IPS-NIHi11 (cell line): Measurements from ENCODE around the gene APC2.
"Not testable (repeated sequence)": the region's sequence is repeated elsewhere in the genome, so short reads cannot be mapped to it uniquely, and the experiment has no call there.

Experiments used
- DNase-seq: peaks from one replicate; pipeline ENCODE4 v3.0.0; 2012; ENCODE audit warnings: mixed read lengths, low spot score

Gene APC2

GRCh38 chr19:1512671-1513498 lies 63.0 kb downstream of the APC2 start, which contains the start of gene ADAMTSL5:
Gene ADAMTSL5, minus strand, starts transcription at chr19:1513019. Its CDS starts 2,076 bp downstream, at chr19:1510943.
- DNase-seq: peak; percentile 79

GRCh38 chr19:1513499-1514294 lies 63.8 kb downstream of the APC2 start:
- peak; percentile 75 for DNase-seq

DNA sequence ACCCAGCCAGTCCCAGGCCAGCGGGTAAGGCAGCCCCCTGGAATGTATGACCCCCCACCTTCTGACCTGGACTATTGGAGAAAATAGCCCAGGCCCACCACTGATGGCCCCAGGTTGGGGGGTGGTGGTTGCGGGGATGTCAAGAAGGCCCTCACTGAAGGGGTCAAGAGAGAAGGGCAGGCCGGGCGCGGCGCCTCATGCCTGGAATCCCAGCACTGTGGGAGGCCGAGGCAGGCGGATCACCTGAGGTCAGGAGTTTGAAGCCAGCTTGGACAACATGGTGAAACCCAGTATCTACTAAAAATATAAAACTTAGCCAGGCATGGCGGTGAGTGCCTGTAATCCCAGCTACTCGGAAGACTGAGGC lies 64.4 kb downstream of the APC2 start:
- DNase-seq: no peak

DNA sequence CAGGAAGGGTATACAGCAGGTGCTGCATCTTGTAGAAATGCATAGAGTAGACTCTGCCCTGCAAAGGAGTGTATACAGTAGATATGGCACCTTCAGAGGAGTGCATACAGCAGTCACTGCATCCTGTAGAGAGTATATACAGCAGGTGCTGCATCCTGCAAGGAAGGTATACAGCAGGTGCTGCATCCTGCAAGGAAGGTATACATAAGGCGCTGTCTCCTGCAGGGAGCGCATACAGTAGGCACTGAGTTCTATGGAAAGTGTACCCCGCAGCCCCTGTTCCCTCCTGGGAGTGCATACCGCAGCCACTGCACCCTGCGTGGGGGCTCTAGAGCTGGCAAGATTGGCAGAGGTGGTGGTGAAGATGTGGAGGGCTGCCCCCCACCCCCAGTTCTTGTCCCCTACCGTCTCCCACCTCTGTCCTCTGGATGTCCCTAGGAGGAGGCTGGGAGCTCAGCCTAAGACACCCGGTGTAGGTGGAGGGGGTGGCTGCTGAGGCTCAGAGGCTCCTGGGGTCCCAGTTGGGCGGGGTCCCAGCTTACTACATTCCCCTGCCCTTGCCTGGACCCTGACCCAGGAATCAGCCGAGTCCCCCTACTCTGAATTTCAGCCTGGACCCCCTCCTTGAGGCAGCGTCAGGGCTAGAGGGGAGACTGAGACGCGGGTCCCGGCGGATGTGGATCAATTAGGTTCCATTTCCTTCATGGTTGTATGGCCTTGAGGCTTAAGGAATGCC lies 65.2 kb downstream of the APC2 start:
- DNase-seq: no peak

- no peak for DNase-seq
Observed at GRCh38 chr19:1516395-1516753, 66.5 kb downstream of the APC2 start.

GRCh38 chr19:1518471-1518870 lies 68.5 kb downstream of the APC2 start:
- DNase-seq: no peak

DNA sequence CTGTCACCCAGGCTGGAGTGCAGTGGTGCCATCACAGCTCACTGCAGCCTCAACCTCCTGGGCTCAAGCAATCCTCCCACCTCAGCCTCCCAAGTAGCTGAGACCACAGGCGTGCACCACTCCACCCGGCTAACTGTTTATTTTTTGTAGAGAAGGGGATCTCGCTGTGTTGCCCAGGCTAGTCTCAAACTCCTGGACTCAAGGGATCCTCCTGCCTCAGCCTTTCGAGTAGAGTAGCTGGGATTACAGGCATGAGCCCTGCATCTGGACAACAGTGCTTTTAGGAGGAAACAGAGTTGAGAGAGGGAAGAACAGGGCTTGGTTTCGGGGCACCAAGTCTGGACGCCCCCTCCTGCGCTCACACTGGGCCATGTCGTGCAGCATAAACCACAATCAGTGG lies 69.9 kb downstream of the APC2 start:
- not testable (repeated sequence) for DNase-seq

DNA sequence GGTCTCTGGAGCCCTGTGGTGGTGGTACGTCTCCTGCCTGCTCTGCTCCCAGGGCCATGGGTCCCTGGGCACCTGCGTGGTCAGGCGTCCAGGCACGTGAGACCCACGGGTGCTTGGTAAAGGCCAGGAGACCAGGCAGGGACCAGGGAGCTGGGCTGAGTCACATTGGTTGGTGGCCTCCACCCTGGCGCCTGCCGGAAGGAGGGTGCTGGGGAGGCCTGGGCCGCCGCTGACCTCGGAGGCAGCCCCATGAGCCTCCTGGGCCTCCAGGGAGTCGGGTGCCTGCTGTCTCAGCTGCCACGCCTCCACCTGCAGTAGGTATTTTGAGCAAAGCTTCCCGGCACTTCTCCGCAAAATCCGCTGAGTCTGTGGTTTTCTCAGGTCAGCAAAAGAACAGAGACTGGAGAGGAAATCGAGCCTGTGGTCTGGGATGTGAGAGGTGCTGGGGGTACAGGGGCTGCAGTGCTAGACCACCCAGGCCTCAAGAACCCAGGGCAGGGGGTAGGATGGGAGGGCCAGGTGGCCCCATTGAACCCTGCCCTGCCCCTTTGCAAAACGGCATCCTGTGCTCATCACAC lies 70.4 kb downstream of the APC2 start:
- no peak for DNase-seq

DNA sequence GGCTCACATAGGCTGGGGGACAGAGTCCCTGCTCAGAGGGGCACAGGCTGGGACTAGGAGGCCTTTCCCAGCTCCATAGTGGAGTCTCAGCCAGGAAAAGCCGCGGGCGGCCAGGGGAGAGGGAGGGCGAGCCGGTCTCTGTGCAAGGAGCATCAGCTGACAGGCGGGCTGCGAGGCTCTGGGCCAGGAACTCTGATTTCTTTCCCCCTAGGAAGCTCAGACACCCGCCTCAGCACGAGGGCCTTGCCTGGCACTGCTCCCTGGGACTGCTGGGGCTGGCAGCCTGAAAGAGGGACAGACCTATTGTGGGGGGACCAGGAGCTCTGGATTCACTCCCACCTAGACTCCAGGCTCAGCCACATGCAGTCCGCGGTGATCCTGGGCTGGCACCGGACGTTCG lies 71.7 kb downstream of the APC2 start:
- DNase-seq: no peak

DNA sequence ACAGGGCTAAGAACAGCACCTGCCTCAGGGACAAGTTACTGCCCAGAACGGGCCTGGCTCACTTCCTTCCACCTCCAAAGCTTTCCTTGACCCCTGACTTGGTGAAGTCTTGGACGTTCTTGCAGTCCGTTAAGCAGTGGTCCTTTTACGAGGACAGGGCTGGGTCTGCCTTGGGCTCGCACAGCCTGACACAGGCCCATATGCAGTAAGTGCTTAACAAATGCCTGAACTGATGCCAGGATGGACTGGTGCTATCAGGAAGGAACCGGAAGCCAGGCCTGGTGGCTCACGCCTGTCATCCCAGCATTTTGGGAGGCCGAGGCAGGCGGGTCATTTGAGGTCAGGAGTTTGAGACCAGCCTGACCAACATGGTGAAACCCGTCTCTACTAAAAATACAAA lies 72.1 kb downstream of the APC2 start:
- no peak for DNase-seq

DNA sequence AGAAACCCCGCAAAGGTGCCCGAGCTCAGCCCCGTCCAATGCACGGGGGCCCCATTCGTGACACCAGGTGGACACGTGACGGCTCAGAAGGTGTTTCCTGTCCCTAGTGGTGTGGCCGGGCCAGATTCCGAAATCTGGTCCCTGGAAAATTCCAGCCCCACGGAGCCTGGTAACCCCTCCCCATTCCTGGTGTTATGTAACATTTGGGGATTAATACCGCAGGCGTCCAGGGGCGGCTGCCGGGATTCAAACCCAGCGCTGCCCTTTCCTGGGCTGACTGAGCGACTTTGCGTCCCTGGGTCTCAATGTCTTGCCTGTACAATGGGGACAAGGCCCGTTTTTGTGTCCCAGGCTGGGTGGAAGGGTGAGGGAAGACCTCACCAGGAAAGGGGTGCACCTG lies 72.9 kb downstream of the APC2 start:
- DNase-seq: peak; percentile 7
